ENCODE data around the gene GLT1D1. TPM values are rescaled to one million over a fixed set of nuclear protein-coding genes. Genes with fewer than 3 reads are reported as not detected.

The GLT1D1 gene
- total and polyA plus RNA-seq, 10 donors = 0.41 to 41.4 (median 13.9) TPM

GRCh38 chr12:128992550-128992949, 139.3 kb downstream of the GLT1D1 start:
- Histone ChIP-seq H3K27ac (no peak overlapping the region), H3K9me3 (peaks cover 0 to 15% (median 4%) of the 10 kb centered on the region in 8 donors), H3K27me3 (replicated peaks in 1 of 7) (no peaks in the 10 kb centered on the region), H3K4me1 (no peaks in the 10 kb centered on the region), H3K4me3 (no peak overlapping the region), H3K36me3 (no peaks in the 10 kb centered on the region)
- intact Hi-C loops (cut with DNase I; ENCODE audit: low total_unique reads) = no loop called here
- WGBS, 5 donors = 67 to 83% (median 76%) methylated on average over 9 of the region's 9 CpGs
- TF ChIP-seq CTCF (IDR thresholded peaks at IDR 0.05 in 8 of 11, conservative IDR thresholded peaks at IDR 0.05 in 3 of 11) (no peak), POLR2AphosphoS5 (IDR thresholded peaks at IDR 0.05) (no peak), POLR2A (IDR thresholded peaks at IDR 0.05) (no peak)
- no peak for DNase-seq

- no peaks in the 10 kb centered on the region for H3K4me1 ChIP-seq
- TF ChIP-seq POLR2A (IDR thresholded peaks at IDR 0.05) = no peak
- no peak for TF ChIP-seq CTCF (IDR thresholded peaks at IDR 0.05 in 8 of 11, conservative IDR thresholded peaks at IDR 0.05 in 3 of 11)
- no peak for TF ChIP-seq POLR2AphosphoS5 (IDR thresholded peaks at IDR 0.05)
- peaks cover 0 to 6% (median 0%) of the 10 kb centered on the region in 7 donors for H3K27me3 ChIP-seq (replicated peaks in 1 of 7)
- peaks cover 0 to 23% (median 17%) of the 10 kb centered on the region in 8 donors for H3K9me3 ChIP-seq
- 76 to 95% (median 81%) methylated on average over 2 of the region's 2 CpGs for WGBS, 5 donors
- no peak for DNase-seq
- no peaks in the 10 kb centered on the region for H3K36me3 ChIP-seq
- H3K4me3 ChIP-seq = no peak overlapping the region
- intact Hi-C loops (cut with DNase I; ENCODE audit: low total_unique reads) = no loop called here
- H3K27ac ChIP-seq = no peak overlapping the region
Measured at GRCh38 chr12:128994856-128995255, 141.6 kb downstream of the GLT1D1 start.

- H3K27me3 ChIP-seq (replicated peaks in 1 of 7) = peaks cover 0 to 14% (median 0%) of the 10 kb centered on the region in 7 donors
- H3K4me3 ChIP-seq = no peak overlapping the region
- intact Hi-C loops (cut with DNase I; ENCODE audit: low total_unique reads) = no loop called here
- TF ChIP-seq POLR2AphosphoS5 (IDR thresholded peaks at IDR 0.05) = no peak
- TF ChIP-seq CTCF (IDR thresholded peaks at IDR 0.05 in 8 of 11, conservative IDR thresholded peaks at IDR 0.05 in 3 of 11) = no peak
- WGBS, 5 donors = 65 to 76% (median 73%) methylated on average over 8 of the region's 8 CpGs
- H3K4me1 ChIP-seq = no peaks in the 10 kb centered on the region
- H3K36me3 ChIP-seq = no peaks in the 10 kb centered on the region
- no peak for DNase-seq
- H3K9me3 ChIP-seq = peaks cover 0 to 23% (median 17%) of the 10 kb centered on the region in 8 donors
- H3K27ac ChIP-seq = no peak overlapping the region
Measured at GRCh38 chr12:128995619-128996018, 142.3 kb downstream of the GLT1D1 start.

- peaks cover 0 to 15% (median 0%) of the 10 kb centered on the region in 7 donors for H3K27me3 ChIP-seq (replicated peaks in 1 of 7)
- no peak for TF ChIP-seq POLR2AphosphoS5 (IDR thresholded peaks at IDR 0.05)
- no peak for TF ChIP-seq CTCF (IDR thresholded peaks at IDR 0.05 in 8 of 11, conservative IDR thresholded peaks at IDR 0.05 in 3 of 11)
- no peak for TF ChIP-seq POLR2A (IDR thresholded peaks at IDR 0.05)
- H3K4me3 ChIP-seq = no peak overlapping the region
- H3K4me1 ChIP-seq = no peaks in the 10 kb centered on the region
- no peaks in the 10 kb centered on the region for H3K36me3 ChIP-seq
- no peak for DNase-seq
- WGBS, 5 donors = 86 to 93% (median 91%) methylated on average over 6 of the region's 6 CpGs
- no peak overlapping the region for H3K27ac ChIP-seq
- peaks cover 0 to 23% (median 17%) of the 10 kb centered on the region in 8 donors for H3K9me3 ChIP-seq
- intact Hi-C loops (cut with DNase I; ENCODE audit: low total_unique reads) = no loop called here
Measured at GRCh38 chr12:129001826-129002225, 148.5 kb downstream of the GLT1D1 start.

Data from spleen (tissue), 11 donors.